ENCODE measurements around the gene PTPRM. TPM values are rescaled to one million over a fixed set of nuclear protein-coding genes. Genes with fewer than 3 reads are reported as not detected.

PTPRM gene
- total RNA-seq, 2 donors from 2014 or later: 80.1 to 106 TPM

- Histone ChIP-seq H3K9me3 (no peaks in the 10 kb centered on the region), H3K4me1 (no peaks in the 10 kb centered on the region), H3K27me3 (no peaks in the 10 kb centered on the region), H3K27ac (no peak overlapping the region), H3K36me3 (no peaks in the 10 kb centered on the region), H3K4me3 (no peak overlapping the region)
- no peak for DNase-seq (ENCODE audit: low spot score)
- no peak for TF ChIP-seq CTCF (IDR thresholded peaks at IDR 0.05)
Measured at GRCh38 chr18:8349608-8350323, 782.6 kb downstream of the PTPRM start.

- no peaks in the 10 kb centered on the region for H3K27me3 ChIP-seq
- H3K27ac ChIP-seq: no peak overlapping the region
- H3K36me3 ChIP-seq: no peaks in the 10 kb centered on the region
- H3K4me3 ChIP-seq: no peak overlapping the region
- H3K9me3 ChIP-seq: no peaks in the 10 kb centered on the region
- no peak for DNase-seq (ENCODE audit: low spot score)
- no peak for TF ChIP-seq CTCF (IDR thresholded peaks at IDR 0.05)
- no peaks in the 10 kb centered on the region for H3K4me1 ChIP-seq
Measured at GRCh38 chr18:8350628-8351027, 783.5 kb downstream of the PTPRM start.

GRCh38 chr18:8351161-8351560, 784.0 kb downstream of the PTPRM start:
- Histone ChIP-seq H3K4me3 (no peak overlapping the region), H3K36me3 (no peaks in the 10 kb centered on the region), H3K27ac (no peak overlapping the region), H3K4me1 (no peaks in the 10 kb centered on the region), H3K27me3 (no peaks in the 10 kb centered on the region), H3K9me3 (no peaks in the 10 kb centered on the region)
- DNase-seq (ENCODE audit: low spot score): no peak
- TF ChIP-seq CTCF (IDR thresholded peaks at IDR 0.05): no peak

GRCh38 chr18:8354304-8354703, 787.2 kb downstream of the PTPRM start:
- H3K4me3 ChIP-seq: no peak overlapping the region
- H3K36me3 ChIP-seq: no peaks in the 10 kb centered on the region
- H3K27ac ChIP-seq: no peak overlapping the region
- no peak for DNase-seq (ENCODE audit: low spot score)
- H3K4me1 ChIP-seq: no peaks in the 10 kb centered on the region
- H3K9me3 ChIP-seq: no peaks in the 10 kb centered on the region
- no peak for TF ChIP-seq CTCF (IDR thresholded peaks at IDR 0.05)
- no peaks in the 10 kb centered on the region for H3K27me3 ChIP-seq

- Histone ChIP-seq H3K4me1 (no peaks in the 10 kb centered on the region), H3K9me3 (no peaks in the 10 kb centered on the region), H3K27ac (no peak overlapping the region), H3K4me3 (no peak overlapping the region), H3K36me3 (no peaks in the 10 kb centered on the region), H3K27me3 (no peaks in the 10 kb centered on the region)
- TF ChIP-seq CTCF (IDR thresholded peaks at IDR 0.05): no peak
- DNase-seq (ENCODE audit: low spot score): no peak
Measured at GRCh38 chr18:8356001-8356400, 788.9 kb downstream of the PTPRM start.

GRCh38 chr18:8357320-8357719, 790.2 kb downstream of the PTPRM start:
- TF ChIP-seq CTCF (IDR thresholded peaks at IDR 0.05): no peak

More at GRCh38 chr18:8357320-8357719, 790.2 kb downstream of the PTPRM start:
- Histone ChIP-seq H3K36me3 (no peaks in the 10 kb centered on the region), H3K4me3 (no peak overlapping the region), H3K4me1 (no peaks in the 10 kb centered on the region), H3K9me3 (no peaks in the 10 kb centered on the region), H3K27ac (no peak overlapping the region), H3K27me3 (no peaks in the 10 kb centered on the region)
- DNase-seq (ENCODE audit: low spot score): no peak

Measured in right atrium auricular region (tissue), 2 donors.